GM23338 (cell line): ENCODE results near the gene DNAH17.

Experiments used
- CREB1 ChIP-seq: fragments of 250-450 bp; sonication (Bioruptor Pico); IDR thresholded peaks from 2 replicates; pipeline ENCODE4 v1.5.0; 2020; ENCODE audit warnings: low read depth, mild to moderate bottlenecking, moderate library complexity
- EZH2 ChIP-seq: fragments of 200-600 bp; sonication (generic); IDR thresholded peaks from one replicate; pipeline ENCODE4 v1.8.0; 2017; ENCODE audit warnings: antibody characterized with exemption, mild to moderate bottlenecking, low read depth; ENCODE audit not compliant: unreplicated experiment
- EZH2phosphoT487 ChIP-seq: fragments of 200-600 bp; sonication (generic); IDR thresholded peaks from one replicate; pipeline ENCODE4 v1.8.1; 2018; ENCODE audit warnings: antibody characterized with exemption; ENCODE audit not compliant: unreplicated experiment
- JUNB ChIP-seq: IDR thresholded peaks from one replicate; pipeline ENCODE4 v1.6.1; 2016; ENCODE audit warnings: antibody characterized with exemption; ENCODE audit not compliant: unreplicated experiment
- POLR2AphosphoS5 ChIP-seq: IDR thresholded peaks from 2 replicates; pipeline ENCODE4 v1.6.1; 2016; ENCODE audit warnings: antibody characterized with exemption, low read depth
- STAT1 ChIP-seq: IDR thresholded peaks from one replicate; pipeline ENCODE4 v1.6.1; 2016; ENCODE audit warnings: antibody characterized with exemption; ENCODE audit not compliant: unreplicated experiment
- ZNF331 ChIP-seq: fragments of 250-450 bp; sonication (Bioruptor Pico); IDR thresholded peaks from 2 replicates; pipeline ENCODE4 v1.5.0; 2020; ENCODE audit warnings: low read depth, mild to moderate bottlenecking, moderate library complexity
- TF ChIP-seq, protein P1 (sequence below), 2 experiments: fragments of 200-600 bp in 1 of 2; sonication (generic) in 1 of 2; conservative IDR thresholded peaks; 2 replicates each; pipeline versions ENCODE4 v1.5.1 to v1.6.1; 2016 to 2017; ENCODE audit warnings: antibody characterized with exemption in 2 of 2, low read depth in 2 of 2, mild to moderate bottlenecking in 2 of 2, moderate library complexity in 1 of 2
- TF ChIP-seq, protein P2 (sequence below): IDR thresholded peaks from one replicate; pipeline ENCODE4 v1.6.1; 2018; ENCODE audit warnings: antibody characterized with exemption; ENCODE audit not compliant: unreplicated experiment
- TF ChIP-seq, protein P3 (sequence below): IDR thresholded peaks from 2 replicates; pipeline ENCODE4 v1.6.1; 2016; ENCODE audit warnings: antibody characterized with exemption

DNA sequence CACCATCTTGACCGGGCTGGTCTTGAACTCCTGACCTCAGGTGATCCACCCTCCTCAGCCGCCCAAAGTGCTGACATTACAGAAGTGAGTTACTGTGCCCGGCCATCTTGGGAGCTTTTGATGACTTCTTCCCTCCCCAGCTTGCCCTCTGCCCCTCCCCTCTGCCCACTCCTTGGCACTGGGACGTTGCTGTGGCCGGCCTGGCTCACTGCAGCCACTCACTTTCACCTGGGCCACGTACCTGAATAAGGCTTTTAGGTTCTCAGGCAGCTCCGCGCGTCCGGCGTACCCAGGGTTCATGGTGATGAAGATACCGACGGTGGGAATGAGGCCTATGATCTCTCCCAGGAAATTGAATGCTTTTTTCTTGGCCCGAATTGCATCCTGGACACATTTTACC is 81.6 kb downstream of the DNAH17 start:
- TF ChIP-seq, protein P1, sequence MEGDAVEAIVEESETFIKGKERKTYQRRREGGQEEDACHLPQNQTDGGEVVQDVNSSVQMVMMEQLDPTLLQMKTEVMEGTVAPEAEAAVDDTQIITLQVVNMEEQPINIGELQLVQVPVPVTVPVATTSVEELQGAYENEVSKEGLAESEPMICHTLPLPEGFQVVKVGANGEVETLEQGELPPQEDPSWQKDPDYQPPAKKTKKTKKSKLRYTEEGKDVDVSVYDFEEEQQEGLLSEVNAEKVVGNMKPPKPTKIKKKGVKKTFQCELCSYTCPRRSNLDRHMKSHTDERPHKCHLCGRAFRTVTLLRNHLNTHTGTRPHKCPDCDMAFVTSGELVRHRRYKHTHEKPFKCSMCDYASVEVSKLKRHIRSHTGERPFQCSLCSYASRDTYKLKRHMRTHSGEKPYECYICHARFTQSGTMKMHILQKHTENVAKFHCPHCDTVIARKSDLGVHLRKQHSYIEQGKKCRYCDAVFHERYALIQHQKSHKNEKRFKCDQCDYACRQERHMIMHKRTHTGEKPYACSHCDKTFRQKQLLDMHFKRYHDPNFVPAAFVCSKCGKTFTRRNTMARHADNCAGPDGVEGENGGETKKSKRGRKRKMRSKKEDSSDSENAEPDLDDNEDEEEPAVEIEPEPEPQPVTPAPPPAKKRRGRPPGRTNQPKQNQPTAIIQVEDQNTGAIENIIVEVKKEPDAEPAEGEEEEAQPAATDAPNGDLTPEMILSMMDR (conservative IDR thresholded peaks at IDR 0.05; ENCODE audit: low read depth in 2 of 2) = no peak
- TF ChIP-seq EZH2 = no peak
- TF ChIP-seq ZNF331 (CRISPR knock-in tag) = no peak
- TF ChIP-seq, protein P2, sequence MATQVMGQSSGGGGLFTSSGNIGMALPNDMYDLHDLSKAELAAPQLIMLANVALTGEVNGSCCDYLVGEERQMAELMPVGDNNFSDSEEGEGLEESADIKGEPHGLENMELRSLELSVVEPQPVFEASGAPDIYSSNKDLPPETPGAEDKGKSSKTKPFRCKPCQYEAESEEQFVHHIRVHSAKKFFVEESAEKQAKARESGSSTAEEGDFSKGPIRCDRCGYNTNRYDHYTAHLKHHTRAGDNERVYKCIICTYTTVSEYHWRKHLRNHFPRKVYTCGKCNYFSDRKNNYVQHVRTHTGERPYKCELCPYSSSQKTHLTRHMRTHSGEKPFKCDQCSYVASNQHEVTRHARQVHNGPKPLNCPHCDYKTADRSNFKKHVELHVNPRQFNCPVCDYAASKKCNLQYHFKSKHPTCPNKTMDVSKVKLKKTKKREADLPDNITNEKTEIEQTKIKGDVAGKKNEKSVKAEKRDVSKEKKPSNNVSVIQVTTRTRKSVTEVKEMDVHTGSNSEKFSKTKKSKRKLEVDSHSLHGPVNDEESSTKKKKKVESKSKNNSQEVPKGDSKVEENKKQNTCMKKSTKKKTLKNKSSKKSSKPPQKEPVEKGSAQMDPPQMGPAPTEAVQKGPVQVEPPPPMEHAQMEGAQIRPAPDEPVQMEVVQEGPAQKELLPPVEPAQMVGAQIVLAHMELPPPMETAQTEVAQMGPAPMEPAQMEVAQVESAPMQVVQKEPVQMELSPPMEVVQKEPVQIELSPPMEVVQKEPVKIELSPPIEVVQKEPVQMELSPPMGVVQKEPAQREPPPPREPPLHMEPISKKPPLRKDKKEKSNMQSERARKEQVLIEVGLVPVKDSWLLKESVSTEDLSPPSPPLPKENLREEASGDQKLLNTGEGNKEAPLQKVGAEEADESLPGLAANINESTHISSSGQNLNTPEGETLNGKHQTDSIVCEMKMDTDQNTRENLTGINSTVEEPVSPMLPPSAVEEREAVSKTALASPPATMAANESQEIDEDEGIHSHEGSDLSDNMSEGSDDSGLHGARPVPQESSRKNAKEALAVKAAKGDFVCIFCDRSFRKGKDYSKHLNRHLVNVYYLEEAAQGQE = no peak
- TF ChIP-seq STAT1 = no peak
- TF ChIP-seq POLR2AphosphoS5 = no peak
- TF ChIP-seq JUNB = no peak
- TF ChIP-seq, protein P3, sequence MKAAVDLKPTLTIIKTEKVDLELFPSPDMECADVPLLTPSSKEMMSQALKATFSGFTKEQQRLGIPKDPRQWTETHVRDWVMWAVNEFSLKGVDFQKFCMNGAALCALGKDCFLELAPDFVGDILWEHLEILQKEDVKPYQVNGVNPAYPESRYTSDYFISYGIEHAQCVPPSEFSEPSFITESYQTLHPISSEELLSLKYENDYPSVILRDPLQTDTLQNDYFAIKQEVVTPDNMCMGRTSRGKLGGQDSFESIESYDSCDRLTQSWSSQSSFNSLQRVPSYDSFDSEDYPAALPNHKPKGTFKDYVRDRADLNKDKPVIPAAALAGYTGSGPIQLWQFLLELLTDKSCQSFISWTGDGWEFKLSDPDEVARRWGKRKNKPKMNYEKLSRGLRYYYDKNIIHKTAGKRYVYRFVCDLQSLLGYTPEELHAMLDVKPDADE = no peak
- TF ChIP-seq CREB1 (CRISPR knock-in tag) = no peak
- no peak for TF ChIP-seq EZH2phosphoT487
